Measurements from ENCODE around the gene MAIP1.

The MAIP1 gene

GRCh38 chr2:200007306-200007705, 51.9 kb downstream of the MAIP1 start:
- Histone ChIP-seq H3K27me3 (ENCODE audit: control insufficient read depth, low read length) (no peaks in the 10 kb centered on the region), H3F3A (ENCODE audit: control insufficient read depth, insufficient read depth) (no peaks in the 10 kb centered on the region), H3K4me3 (ENCODE audit: low read length) (no peak overlapping the region), H3K9me3 (ENCODE audit: control insufficient read depth, insufficient read depth, low read length) (no peaks in the 10 kb centered on the region), H3K9me2 (replicated peaks; ENCODE audit: control insufficient read depth, low read length) (no peaks in the 10 kb centered on the region; the same call in 1 of the 2 replicates), H3K79me2 (ENCODE audit: control insufficient read depth, low read length) (no peaks in the 10 kb centered on the region), H3K4me2 (ENCODE audit: low read length) (no peak overlapping the region), H4K20me1 (ENCODE audit: control insufficient read depth, insufficient read depth, low read depth, low read length) (no peaks in the 10 kb centered on the region), H3K27ac (ENCODE audit: low read depth, low read length) (no peak overlapping the region), H3K4me1 (ENCODE audit: control insufficient read depth, low read length) (no peaks in the 10 kb centered on the region), H3K36me3 (ENCODE audit: control insufficient read depth, low read length) (no peaks in the 10 kb centered on the region)
- TF ChIP-seq CTCF (IDR thresholded peaks at IDR 0.05; ENCODE audit: low read depth, low read length, poor library complexity, severe bottlenecking) (no peak), EZH2phosphoT487 (IDR thresholded peaks at IDR 0.05; ENCODE audit: borderline replicate concordance, low read length) (no peak)

GRCh38 chr2:200012401-200012800, 57.0 kb downstream of the MAIP1 start:
- H4K20me1 ChIP-seq (ENCODE audit: control insufficient read depth, insufficient read depth, low read depth, low read length), result no peaks in the 10 kb centered on the region
- H3K4me3 ChIP-seq (ENCODE audit: low read length), result no peak overlapping the region
- H3K79me2 ChIP-seq (ENCODE audit: control insufficient read depth, low read length), result no peaks in the 10 kb centered on the region
- H3K9me2 ChIP-seq (replicated peaks; ENCODE audit: control insufficient read depth, low read length), result no peaks in the 10 kb centered on the region; the same call in 1 of the 2 replicates
- H3K4me1 ChIP-seq (ENCODE audit: control insufficient read depth, low read length), result no peaks in the 10 kb centered on the region
- no peaks in the 10 kb centered on the region for H3K36me3 ChIP-seq (ENCODE audit: control insufficient read depth, low read length)
- H3K27ac ChIP-seq (ENCODE audit: low read depth, low read length), result no peak overlapping the region
- H3K4me2 ChIP-seq (ENCODE audit: low read length), result no peak overlapping the region
- TF ChIP-seq CTCF (IDR thresholded peaks at IDR 0.05; ENCODE audit: low read depth, low read length, poor library complexity, severe bottlenecking) (no peak), EZH2phosphoT487 (IDR thresholded peaks at IDR 0.05; ENCODE audit: borderline replicate concordance, low read length) (no peak)
- peaks cover 3% of the 10 kb centered on the region; the same call in 1 of the 2 replicates for H3K9me3 ChIP-seq (ENCODE audit: control insufficient read depth, insufficient read depth, low read length)
- H3K27me3 ChIP-seq (ENCODE audit: control insufficient read depth, low read length), result no peaks in the 10 kb centered on the region
- H3F3A ChIP-seq (ENCODE audit: control insufficient read depth, insufficient read depth), result no peaks in the 10 kb centered on the region
